HG03025 (cell line): ENCODE data around the gene IMPACT.
A peak's percentile ranks its signal among the peaks of the same experiment; 100 is the strongest.

Experiments
- ATAC-seq: cut with Tn5 transposase; IDR thresholded peaks from one replicate; pipeline ENCODE4 v1.9.1; 2021; ENCODE audit warnings: mild to moderate bottlenecking, moderate library complexity; ENCODE audit not compliant: unreplicated experiment, low FRiP score

The IMPACT gene

GRCh38 chr18:24420551-24420950, 5.9 kb upstream of the IMPACT start:
- ATAC-seq = no peak

DNA sequence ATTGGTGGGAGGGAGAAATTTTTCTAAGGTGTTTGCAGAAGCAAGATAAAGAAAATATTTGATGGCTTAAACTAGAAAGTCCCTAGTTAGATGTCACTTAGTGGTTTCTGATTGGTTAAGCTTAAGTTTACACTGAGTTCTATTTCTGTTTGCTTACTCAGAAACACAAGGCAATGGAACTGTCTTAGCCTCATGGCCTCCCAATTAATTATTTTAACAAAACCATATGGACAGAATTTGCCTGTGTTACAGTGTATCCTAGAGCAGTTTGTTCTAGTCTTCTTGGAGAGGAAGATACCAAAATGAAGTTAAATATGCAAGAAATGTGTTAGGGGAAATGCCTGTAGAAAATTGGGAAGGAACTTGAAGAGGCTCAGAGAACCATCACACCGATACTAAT, 4.6 kb upstream of the IMPACT start:
- ATAC-seq = no peak

- ATAC-seq = no peak
These were observed 435 bp upstream of the IMPACT start for GRCh38 chr18:24426073-24426397.

- ATAC-seq = no peak
These were observed 1.0 kb downstream of the IMPACT start for GRCh38 chr18:24427484-24427883.

GRCh38 chr18:24428709-24429108, 2.2 kb downstream of the IMPACT start:
- ATAC-seq = no peak

GRCh38 chr18:24429188-24429587, 2.7 kb downstream of the IMPACT start:
- no peak for ATAC-seq

- no peak for ATAC-seq
These were observed 6.1 kb downstream of the IMPACT start for GRCh38 chr18:24432618-24433017.

DNA sequence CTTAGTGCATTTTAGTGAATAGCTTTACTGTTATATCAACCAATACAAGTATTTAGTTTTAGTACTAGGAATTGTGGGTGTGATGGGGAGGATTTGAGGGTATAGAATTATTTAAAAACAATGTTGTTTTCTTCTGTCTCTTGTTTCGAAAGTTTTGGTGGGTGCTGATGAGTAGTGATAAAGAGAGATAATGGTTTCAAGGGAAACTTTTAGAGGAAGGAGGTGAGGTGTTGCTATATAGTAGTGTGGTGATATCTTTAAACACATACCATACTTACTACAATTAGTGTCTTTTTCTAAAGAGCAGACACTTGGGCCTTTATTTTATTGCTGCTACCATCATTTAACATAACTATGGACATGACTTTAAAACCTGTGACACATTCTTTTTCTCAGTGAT, 10.5 kb downstream of the IMPACT start:
- no peak for ATAC-seq

- peak; percentile 57 for ATAC-seq
These were observed 17.4 kb downstream of the IMPACT start for GRCh38 chr18:24443870-24444269.

DNA sequence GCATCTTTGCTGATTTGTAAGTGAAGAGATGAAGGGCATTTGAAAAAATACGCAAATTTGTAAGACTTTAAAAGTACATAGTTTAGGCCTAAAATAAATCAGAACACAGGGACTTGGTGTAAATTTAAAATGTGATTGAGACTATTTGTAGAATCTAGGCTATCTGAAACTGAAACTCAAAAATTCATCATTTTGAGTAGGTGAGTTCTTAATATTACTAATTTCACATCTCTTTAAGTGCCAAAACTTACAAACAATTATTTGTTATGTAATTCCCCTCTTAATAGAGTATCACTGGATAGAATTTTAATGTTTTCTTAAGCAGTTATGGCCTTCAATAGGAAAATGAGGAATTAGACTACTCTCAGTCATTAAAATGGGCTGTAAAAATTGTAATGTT, 20.0 kb downstream of the IMPACT start:
- ATAC-seq = no peak

GRCh38 chr18:24446953-24447538, 20.6 kb downstream of the IMPACT start:
- no peak for ATAC-seq

DNA sequence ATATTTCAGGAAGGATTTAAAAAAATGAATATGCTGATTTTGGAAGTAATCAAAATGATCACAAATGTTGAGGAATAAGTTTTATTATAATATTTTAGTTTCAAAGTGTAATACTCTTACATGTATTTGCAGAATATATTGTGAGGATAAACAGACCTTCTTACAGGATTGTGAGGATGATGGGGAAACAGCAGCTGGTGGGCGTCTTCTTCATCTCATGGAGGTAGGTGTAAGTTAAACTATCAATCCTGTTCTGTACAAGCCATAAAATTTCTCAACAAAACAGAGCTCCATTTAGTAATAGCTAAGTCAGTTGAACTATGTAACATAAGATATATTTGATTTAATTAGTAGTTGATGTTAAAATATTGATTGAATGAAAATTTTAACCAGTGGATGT, 21.5 kb downstream of the IMPACT start:
- ATAC-seq = no peak

DNA sequence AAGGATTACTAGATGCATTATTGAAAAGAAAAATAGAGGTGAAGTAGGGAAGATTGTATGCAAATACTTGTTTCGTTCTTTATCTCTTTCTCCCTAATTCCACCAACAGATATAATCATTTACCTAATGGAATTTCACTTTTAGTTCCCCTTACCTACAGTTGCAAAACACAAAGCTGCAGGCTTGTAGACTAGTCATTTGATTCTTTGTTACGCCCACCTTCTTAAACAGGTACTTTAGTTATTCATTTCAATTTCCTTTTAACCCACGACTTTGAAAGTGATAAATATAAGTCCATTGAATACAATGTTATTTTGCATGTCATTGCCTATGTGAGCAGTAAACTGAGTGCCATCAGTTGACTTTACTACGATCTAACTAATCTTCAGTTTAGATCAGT, 30.1 kb downstream of the IMPACT start:
- peak; percentile 49 for ATAC-seq

GRCh38 chr18:24459772-24460171, 33.3 kb downstream of the IMPACT start:
- ATAC-seq = no peak

DNA sequence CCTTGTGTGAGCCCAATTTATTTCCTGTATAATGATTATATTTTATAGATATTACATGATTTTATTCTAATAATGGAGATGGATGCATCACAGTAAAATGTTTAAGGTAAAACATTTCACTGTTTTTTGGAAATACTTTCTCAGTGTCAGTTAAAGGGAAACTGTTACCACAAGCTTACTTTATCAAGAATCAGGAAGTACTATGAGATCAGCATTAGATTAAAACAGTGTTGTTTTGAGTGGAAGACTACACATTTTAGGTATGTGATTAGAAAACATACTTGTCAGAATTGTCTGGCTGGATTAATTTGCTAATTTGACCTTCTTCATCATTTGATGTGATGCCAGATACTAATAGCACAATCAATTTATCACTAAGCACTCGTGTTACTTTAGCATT, 33.9 kb downstream of the IMPACT start, which contains the start of gene HRH4:
TSS of gene HRH4 (plus strand) at position 250 of the 400 bp plus-strand sequence. CDS start at position 342, 92 bp downstream.
- no peak for ATAC-seq

DNA sequence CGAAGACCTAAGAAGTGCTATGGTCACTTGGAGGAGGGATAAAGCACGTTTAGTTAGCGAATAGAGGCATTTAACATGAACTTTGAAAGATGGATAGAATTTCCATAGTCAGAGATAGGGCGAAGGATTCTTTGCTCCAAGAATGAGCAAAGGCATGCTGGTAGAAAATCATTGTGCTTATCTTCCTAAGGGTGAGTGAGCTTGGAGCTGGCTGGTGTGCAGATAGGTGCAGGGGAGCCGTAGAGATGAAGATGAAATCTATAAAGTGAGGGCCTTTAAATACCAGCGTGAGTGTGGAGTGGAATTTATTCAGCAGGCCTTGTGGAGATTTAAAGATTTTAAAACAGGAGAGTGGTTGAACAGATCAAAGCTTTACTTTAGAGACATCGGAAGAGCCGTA, 35.5 kb downstream of the IMPACT start:
- no peak for ATAC-seq

- ATAC-seq = no peak
These were observed 36.6 kb downstream of the IMPACT start for GRCh38 chr18:24462838-24463775.

GRCh38 chr18:24465486-24465885, 39.0 kb downstream of the IMPACT start:
- no peak for ATAC-seq

- ATAC-seq = no peak
These were observed 40.3 kb downstream of the IMPACT start for GRCh38 chr18:24466771-24467170.

- no peak for ATAC-seq
These were observed 43.6 kb downstream of the IMPACT start for GRCh38 chr18:24470022-24470618.

GRCh38 chr18:24470805-24471204, 44.3 kb downstream of the IMPACT start:
- ATAC-seq = no peak

DNA sequence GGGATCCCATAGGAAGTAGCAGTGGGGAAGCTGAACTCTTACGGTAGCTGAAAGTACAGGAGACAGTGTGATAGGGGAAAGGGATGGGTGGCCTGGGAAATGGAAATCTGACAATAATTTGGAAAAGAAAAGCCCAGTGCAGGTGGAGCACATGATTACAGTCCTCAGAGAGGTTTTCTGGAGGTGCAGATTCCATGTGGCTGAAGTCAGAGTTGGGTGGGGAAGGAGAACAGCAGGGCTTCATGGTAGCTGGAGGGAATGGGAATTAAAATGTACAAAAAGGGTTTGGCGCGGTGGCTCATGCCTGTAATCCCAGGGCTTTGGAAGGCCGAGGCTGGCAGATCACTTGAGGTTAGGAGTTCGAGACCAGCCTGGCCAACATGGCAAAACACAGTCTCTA, 46.1 kb downstream of the IMPACT start:
- ATAC-seq = no peak
